HCT116 (cell line): Measurements from ENCODE around the gene ARGLU1. TPM values are rescaled to one million over a fixed set of nuclear protein-coding genes. Genes with fewer than 3 reads are reported as not detected.

ENCODE experiments used
- ATAC-seq: fragments of 200-7000 bp; cut with Tn5 transposase; 2 replicates; pipeline ENCODE4 v1.9.1; 2020; ENCODE audit warnings: mild to moderate bottlenecking, moderate library complexity
- BruUV-seq: library from RNA; stranded (reverse); fragments of 400-500 nt; replicated peaks from 2 replicates; lab custom pipeline; 2021; lab: Mats Ljungman, UMichigan
- CTCF ChIA-PET: fragments of 300-600 bp; sonication (Branson Sonifier 250); formaldehyde crosslinking; loops from one replicate; lab custom pipeline; 2021; ENCODE audit warnings: antibody characterized with exemption; lab: Charles Lee
- POLR2A ChIA-PET: fragments of 300-600, 350-600 bp; sonication (Branson Sonifier 250); formaldehyde crosslinking; loops from one replicate; lab custom pipeline; 2021; ENCODE audit warnings: antibody characterized with exemption; lab: Charles Lee
- RAD21 ChIA-PET, 2 experiments: fragments of 300-600 bp; sonication (Branson Sonifier 250); formaldehyde crosslinking; loops; one replicate each; lab custom pipeline; 2023; ENCODE audit warnings: low total read pairs in 2 of 2; ENCODE audit not compliant: uncharacterized antibody in 2 of 2, unreplicated experiment in 2 of 2, low non-redundant PET in 1 of 2; lab: Charles Lee
- DNase-seq: peaks from one replicate; pipeline ENCODE4 v3.0.0-alpha.2; 2010; ENCODE audit warnings: low read depth, low spot score
- H2AFZ ChIP-seq: fragments of 200-600 bp; shearing (Covaris generic), sonication (generic); 2 replicates; pipeline ENCODE4 v1.6.1; 2017; ENCODE audit warnings: low read depth, mixed run types, mixed read lengths, antibody characterized with exemption, low read length; ENCODE audit not compliant: poor library complexity, severe bottlenecking
- H3K27ac ChIP-seq: 2 replicates; pipeline ENCODE4 v1.5.1; 2012; ENCODE audit warnings: low read depth, low read length
- H3K27me3 ChIP-seq: fragments of 200-600 bp; sonication (generic); 2 replicates; pipeline ENCODE4 v1.6.1; 2016; ENCODE audit warnings: mixed run types, low read length, mixed read lengths; ENCODE audit not compliant: insufficient read depth
- H3K36me3 ChIP-seq, 2 experiments: fragments of 200-500 bp in 1 of 2; fragments of 200-600 bp in 1 of 2; sonication (Bioruptor generic) in 1 of 2; sonication (generic) in 1 of 2; 2 replicates each; pipeline versions ENCODE4 v1.5.1 to v1.6.1; 2014 to 2016; ENCODE audit warnings: low read length in 2 of 2, inconsistent platforms in 1 of 2, mixed read lengths in 1 of 2, mixed run types in 1 of 2; ENCODE audit not compliant: insufficient read depth in 2 of 2, control insufficient read depth in 1 of 2
- H3K4me1 ChIP-seq, 2 experiments: fragments of 200-600 bp in 1 of 2; sonication (generic) in 1 of 2; 2 replicates each; pipeline versions ENCODE4 v1.5.1 to v1.6.1; 2012 to 2017; ENCODE audit warnings: low read length in 2 of 2, inconsistent platforms in 1 of 2, mild to moderate bottlenecking in 1 of 2, mixed read lengths in 1 of 2, mixed run types in 1 of 2, moderate library complexity in 1 of 2; ENCODE audit not compliant: insufficient read depth in 2 of 2, control insufficient read depth in 1 of 2
- H3K4me2 ChIP-seq: fragments of 200-600 bp; sonication (generic); 2 replicates; pipeline ENCODE4 v1.6.1; 2017; ENCODE audit warnings: mixed run types, low read length, mixed read lengths
- H3K4me3 ChIP-seq, 2 experiments: fragments of 200-600 bp in 1 of 2; sonication (generic) in 1 of 2; replicated peaks in 1 of 2; 2 replicates each; pipeline ENCODE4 v1.5.1; 2011 to 2016; ENCODE audit warnings: low read length in 2 of 2, control low read depth in 1 of 2, low read depth in 1 of 2, mild to moderate bottlenecking in 1 of 2, mixed read lengths in 1 of 2, mixed run types in 1 of 2
- H3K79me2 ChIP-seq: fragments of 200-600 bp; sonication (generic); 2 replicates; pipeline ENCODE4 v1.6.1; 2017; ENCODE audit warnings: mild to moderate bottlenecking, mixed run types, low read length, moderate library complexity, mixed read lengths; ENCODE audit not compliant: insufficient read depth
- H3K9ac ChIP-seq: fragments of 200-600 bp; sonication (generic); 2 replicates; pipeline ENCODE4 v1.6.1; 2016; ENCODE audit warnings: low read length, mixed read lengths
- H3K9me2 ChIP-seq: fragments of 200-600 bp; sonication (generic), shearing (Covaris generic); 2 replicates; pipeline ENCODE4 v1.6.1; 2017; ENCODE audit warnings: mixed run types, mild to moderate bottlenecking, moderate library complexity; ENCODE audit not compliant: insufficient read depth
- H3K9me3 ChIP-seq, 2 experiments: fragments of 200-500 bp in 1 of 2; fragments of 200-600 bp in 1 of 2; sonication (Bioruptor generic) in 1 of 2; sonication (generic) in 1 of 2; 2 replicates each; pipeline ENCODE4 v1.6.1; 2014 to 2017; ENCODE audit warnings: low read length in 2 of 2, mixed read lengths in 2 of 2, inconsistent platforms in 1 of 2, low read depth in 1 of 2, mild to moderate bottlenecking in 1 of 2, mixed run types in 1 of 2, moderate library complexity in 1 of 2; ENCODE audit not compliant: control insufficient read depth in 1 of 2, insufficient read depth in 1 of 2
- H4K20me1 ChIP-seq: fragments of 200-600 bp; sonication (generic), shearing (Covaris generic); 2 replicates; pipeline ENCODE4 v1.6.1; 2017; ENCODE audit warnings: mixed run types, mild to moderate bottlenecking, moderate library complexity; ENCODE audit not compliant: insufficient read depth
- ATF3 ChIP-seq: IDR thresholded peaks from 2 replicates; pipeline ENCODE4 v1.6.1; 2012
- CEBPB ChIP-seq: IDR thresholded peaks from 2 replicates; pipeline ENCODE4 v1.6.1; 2012; ENCODE audit warnings: low read depth
- CTCF ChIP-seq, 3 experiments: fragments of 200-600 bp in 1 of 3; sonication (generic) in 1 of 3; IDR thresholded peaks in 2 of 3; conservative IDR thresholded peaks in 1 of 3; 2 replicates each; pipeline ENCODE4 v1.5.1; 2012 to 2017; ENCODE audit warnings: low read depth in 2 of 3, low read length in 2 of 3, antibody characterized with exemption in 1 of 3, borderline replicate concordance in 1 of 3, control low read depth in 1 of 3, mild to moderate bottlenecking in 1 of 3, mixed read lengths in 1 of 3, mixed run types in 1 of 3, moderate library complexity in 1 of 3; ENCODE audit not compliant: insufficient read depth in 1 of 3
- EGR1 ChIP-seq: IDR thresholded peaks from 2 replicates; pipeline ENCODE4 v1.6.1; 2012; ENCODE audit warnings: low read depth
- ELF1 ChIP-seq: IDR thresholded peaks from 2 replicates; pipeline ENCODE4 v1.6.1; 2012; ENCODE audit warnings: low read depth, borderline replicate concordance
- EZH2 ChIP-seq: fragments of 200-600 bp; sonication (generic); IDR thresholded peaks from 2 replicates; pipeline ENCODE4 v1.6.1; 2017; ENCODE audit warnings: antibody characterized with exemption, mixed run types
- EZH2phosphoT487 ChIP-seq: fragments of 200-600 bp; IDR thresholded peaks from 2 replicates; pipeline ENCODE4 v1.6.1; 2018; ENCODE audit warnings: antibody characterized with exemption, borderline replicate concordance
- FOSL1 ChIP-seq: IDR thresholded peaks from 2 replicates; pipeline ENCODE4 v1.6.1; 2012; ENCODE audit warnings: low read depth
- MAX ChIP-seq: IDR thresholded peaks from 2 replicates; pipeline ENCODE4 v1.6.1; 2012
- RAD21 ChIP-seq: IDR thresholded peaks from 2 replicates; pipeline ENCODE4 v1.6.1; 2012; ENCODE audit warnings: low read depth, mild to moderate bottlenecking
- REST ChIP-seq: IDR thresholded peaks from 2 replicates; pipeline ENCODE4 v1.6.1; 2012; ENCODE audit warnings: low read depth
- SIN3A ChIP-seq: IDR thresholded peaks from 2 replicates; pipeline ENCODE4 v1.6.1; 2012; ENCODE audit warnings: low read depth
- SP1 ChIP-seq: IDR thresholded peaks from 2 replicates; pipeline ENCODE4 v1.6.1; 2012; ENCODE audit warnings: low read depth
- TCF7L2 ChIP-seq: IDR thresholded peaks from 2 replicates; pipeline ENCODE4 v1.7.0; 2011; ENCODE audit warnings: borderline replicate concordance, inconsistent platforms; ENCODE audit not compliant: insufficient read depth, insufficient read length; ENCODE audit errors: extremely low read depth
- ZNF274 ChIP-seq: fragments of 200-500 bp; sonication (Bioruptor generic); IDR thresholded peaks from 2 replicates; pipeline ENCODE4 v1.6.1; 2014; ENCODE audit warnings: mild to moderate bottlenecking, low read depth, low read length, inconsistent platforms
- intact Hi-C: fragments of 100-400 bp; cut with micrococcal nuclease; formaldehyde crosslinking; loops from 2 replicates; pipeline ENCODE4 v1.10.0; 2022
- total RNA-seq: library from RNA; stranded (reverse); gene quantifications from one replicate; pipeline ENCODE4 v1.2.1, GENCODE V29; 2021; ENCODE audit not compliant: unreplicated experiment

The ARGLU1 gene
- total RNA-seq, 1 experiment from 2014 or later: 57.8 TPM

- H4K20me1 ChIP-seq: no peaks in the 10 kb centered on the region
- H3K4me2 ChIP-seq: no peak overlapping the region
- DNase-seq (no peak), ATAC-seq (no peak)
- H3K9me3 ChIP-seq: no peaks in the 10 kb centered on the region
- ChIA-PET RAD21 (no interaction called here), CTCF (no interaction called here), POLR2A (no interaction called here)
- H3K27ac ChIP-seq: no peak overlapping the region
- H3K79me2 ChIP-seq: no peaks in the 10 kb centered on the region
- no peak overlapping the region for H2AFZ ChIP-seq
- intact Hi-C loops: no loop called here
- no peak overlapping the region for H3K4me3 ChIP-seq
- peaks cover 0 to 4% of the 10 kb centered on the region in 2 experiments; a peak in 1 of 4 replicates for H3K4me1 ChIP-seq
- no TSS peak for BruUV-seq
- no peaks in the 10 kb centered on the region for H3K9me2 ChIP-seq
- no peak for TF ChIP-seq EGR1
- TF ChIP-seq MAX: no peak
- TF ChIP-seq TCF7L2: no peak
- no peak for TF ChIP-seq ATF3
- TF ChIP-seq SIN3A: no peak
- TF ChIP-seq CEBPB: no peak
- no peak for TF ChIP-seq FOSL1
- no peak for TF ChIP-seq CTCF (IDR thresholded peaks at IDR 0.05 in 2 of 3, conservative IDR thresholded peaks at IDR 0.05 in 1 of 3; ENCODE audit: borderline replicate concordance in 1 of 3, insufficient read depth in 1 of 3, low read depth in 2 of 3, low read length in 2 of 3)
- no peak for TF ChIP-seq ELF1
- TF ChIP-seq SP1: no peak
- TF ChIP-seq RAD21: no peak
- no peak for TF ChIP-seq REST
- TF ChIP-seq EZH2: no peak
- no peak for TF ChIP-seq ZNF274
- no peak for TF ChIP-seq EZH2phosphoT487
- peaks cover 14% of the 10 kb centered on the region for H3K27me3 ChIP-seq
- no peak overlapping the region for H3K9ac ChIP-seq
- H3K36me3 ChIP-seq: no peaks in the 10 kb centered on the region
Measured at GRCh38 chr13:106616729-106617128, 48.8 kb upstream of the ARGLU1 start.
